PC-9 (cell line): ENCODE measurements around the gene ADAMTS7.
"Not testable (repeated sequence)": the region's sequence is repeated elsewhere in the genome, so short reads cannot be mapped to it uniquely, and the experiment has no call there.

ENCODE experiments used
- EZH2 ChIP-seq: fragments of 200-600 bp; sonication (generic); IDR thresholded peaks from 2 replicates; pipeline ENCODE4 v1.8.0; 2017; ENCODE audit warnings: antibody characterized with exemption, low read depth
- TF ChIP-seq, protein P1 (sequence below): fragments of 200-600 bp; sonication (generic); conservative IDR thresholded peaks from 2 replicates; pipeline ENCODE4 v1.6.1; 2017; ENCODE audit warnings: mixed run types, antibody characterized with exemption, mild to moderate bottlenecking, moderate library complexity

DNA sequence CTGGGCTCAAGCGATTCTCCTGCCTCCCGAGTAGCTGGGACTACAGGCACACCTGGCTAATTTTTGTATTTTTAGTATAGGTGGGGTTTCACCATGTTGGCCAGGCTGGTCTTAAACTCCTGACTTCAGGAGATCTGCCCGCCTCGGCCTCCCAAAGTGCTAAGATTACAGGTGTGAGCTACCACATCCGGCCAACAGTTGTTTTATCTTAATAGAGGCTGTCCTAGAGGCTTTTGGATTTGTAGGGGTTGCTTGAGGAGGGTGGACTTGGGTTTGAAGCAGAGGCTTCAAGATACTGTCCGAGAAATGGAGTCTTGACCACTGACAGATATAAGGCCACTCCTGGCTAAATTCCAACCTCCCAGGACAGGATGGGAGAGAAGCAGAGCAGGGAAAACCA lies 27.9 kb upstream of the ADAMTS7 start:
- TF ChIP-seq, protein P1, sequence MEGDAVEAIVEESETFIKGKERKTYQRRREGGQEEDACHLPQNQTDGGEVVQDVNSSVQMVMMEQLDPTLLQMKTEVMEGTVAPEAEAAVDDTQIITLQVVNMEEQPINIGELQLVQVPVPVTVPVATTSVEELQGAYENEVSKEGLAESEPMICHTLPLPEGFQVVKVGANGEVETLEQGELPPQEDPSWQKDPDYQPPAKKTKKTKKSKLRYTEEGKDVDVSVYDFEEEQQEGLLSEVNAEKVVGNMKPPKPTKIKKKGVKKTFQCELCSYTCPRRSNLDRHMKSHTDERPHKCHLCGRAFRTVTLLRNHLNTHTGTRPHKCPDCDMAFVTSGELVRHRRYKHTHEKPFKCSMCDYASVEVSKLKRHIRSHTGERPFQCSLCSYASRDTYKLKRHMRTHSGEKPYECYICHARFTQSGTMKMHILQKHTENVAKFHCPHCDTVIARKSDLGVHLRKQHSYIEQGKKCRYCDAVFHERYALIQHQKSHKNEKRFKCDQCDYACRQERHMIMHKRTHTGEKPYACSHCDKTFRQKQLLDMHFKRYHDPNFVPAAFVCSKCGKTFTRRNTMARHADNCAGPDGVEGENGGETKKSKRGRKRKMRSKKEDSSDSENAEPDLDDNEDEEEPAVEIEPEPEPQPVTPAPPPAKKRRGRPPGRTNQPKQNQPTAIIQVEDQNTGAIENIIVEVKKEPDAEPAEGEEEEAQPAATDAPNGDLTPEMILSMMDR: not testable (repeated sequence)
- not testable (repeated sequence) for TF ChIP-seq EZH2
